Activated T-cell treated with anti-CD3 and anti-CD28 coated beads, Interleukin-2, amount 50 U/mL, for 24 hours (primary cell): ENCODE measurements around the gene ZBTB16.

Source experiments
- DNase-seq: peaks from one replicate; pipeline ENCODE4 v3.0.0-alpha.2; 2020
- H3K27ac Mint-ChIP-seq: 2 replicates; pipeline ENCODE4 v1.8.0; 2020; ENCODE audit warnings: mild to moderate bottlenecking, mixed read lengths
- H3K27me3 Mint-ChIP-seq: 2 replicates; pipeline ENCODE4 v1.8.0; 2020; ENCODE audit warnings: mixed read lengths
- H3K36me3 Mint-ChIP-seq: 2 replicates; pipeline ENCODE4 v1.8.0; 2020; ENCODE audit warnings: low read depth, mixed read lengths
- H3K4me1 Mint-ChIP-seq: 2 replicates; pipeline ENCODE4 v1.8.0; 2020; ENCODE audit warnings: low read depth, mixed read lengths
- H3K4me3 Mint-ChIP-seq: 2 replicates; pipeline ENCODE4 v1.8.0; 2020; ENCODE audit warnings: mild to moderate bottlenecking, moderate library complexity, mixed read lengths
- H3K9me3 Mint-ChIP-seq: 2 replicates; pipeline ENCODE4 v1.8.0; 2020; ENCODE audit warnings: mixed read lengths

ZBTB16 gene

DNA sequence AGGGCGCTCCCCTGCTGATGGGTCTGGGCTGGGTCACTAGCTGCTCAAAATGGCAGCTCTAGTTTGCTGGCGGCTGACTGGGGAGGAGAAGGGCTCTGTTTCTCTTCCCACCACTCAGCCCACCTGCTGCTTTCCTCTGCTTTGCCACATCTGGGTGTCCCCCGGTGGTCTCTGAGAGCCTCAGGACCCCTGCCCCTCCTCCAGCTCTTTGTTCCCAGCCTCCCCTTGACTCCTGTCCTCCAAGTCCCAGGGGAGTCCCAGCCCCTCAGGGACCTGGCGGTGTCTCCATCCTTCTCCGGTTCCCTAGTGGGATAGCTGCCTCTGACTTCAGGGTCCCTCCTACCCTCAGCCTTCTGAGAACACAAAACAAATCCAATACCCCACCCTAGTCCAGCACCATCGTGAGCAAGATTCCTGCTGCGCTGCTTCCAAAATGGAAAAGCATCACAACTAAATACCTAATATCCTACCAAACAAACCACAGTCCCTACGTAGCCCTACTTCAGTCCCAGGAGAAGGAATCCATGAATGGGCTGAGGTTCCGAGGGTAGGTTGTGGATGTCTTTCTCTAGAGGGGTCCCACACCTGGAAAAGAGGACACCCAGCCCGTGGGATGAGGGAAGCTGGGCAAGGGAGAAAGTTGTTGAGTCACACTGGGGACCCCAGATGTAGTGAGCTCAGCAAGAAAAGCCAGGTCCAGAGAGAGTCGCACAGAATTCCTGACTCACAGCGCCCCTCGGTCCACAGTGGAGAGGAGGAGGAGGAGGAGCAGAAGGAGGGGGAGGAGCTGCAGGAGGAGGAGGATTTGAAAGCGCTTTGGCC is 191.7 kb downstream of the ZBTB16 start:
- H3K4me3 Mint-ChIP-seq: no peak overlapping the region
- H3K36me3 Mint-ChIP-seq: peaks cover 2% of the 10 kb centered on the region
- H3K4me1 Mint-ChIP-seq: no peaks in the 10 kb centered on the region

DNA sequence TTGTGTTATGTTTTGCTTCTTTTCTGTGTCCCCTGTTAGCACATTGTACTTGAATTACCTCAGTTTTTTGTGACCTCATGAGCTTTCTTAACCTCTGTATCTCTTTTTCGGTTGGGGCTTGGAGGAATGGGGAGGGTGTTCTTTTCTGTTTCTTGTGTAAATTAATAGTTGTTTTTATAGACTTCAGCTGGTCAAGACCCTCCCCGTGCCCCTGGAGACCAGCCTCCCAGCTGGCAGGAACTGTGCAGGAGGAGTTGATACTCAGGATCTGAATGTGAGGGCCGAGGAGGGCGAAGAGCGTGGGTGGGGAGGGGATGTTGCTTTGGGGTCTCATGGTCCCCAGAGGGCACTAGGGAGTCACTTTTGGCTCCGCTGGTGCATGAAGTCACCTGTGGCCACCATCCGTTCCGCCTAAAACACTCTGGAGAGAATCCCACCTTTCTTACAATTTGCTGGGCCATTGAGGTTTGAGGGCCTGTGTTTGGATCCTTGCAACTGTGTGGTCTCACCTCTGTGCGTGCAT is 192.4 kb downstream of the ZBTB16 start:
- Mint-ChIP-seq H3K36me3 (peaks cover 2% of the 10 kb centered on the region), H3K27ac (no peak overlapping the region), H3K27me3 (no peaks in the 10 kb centered on the region), H3K4me1 (no peaks in the 10 kb centered on the region), H3K4me3 (no peak overlapping the region), H3K9me3 (no peaks in the 10 kb centered on the region)
- no peak for DNase-seq

More for the DNA sequence above, 191.7 kb downstream of the ZBTB16 start:
- DNase-seq: no peak
- Mint-ChIP-seq H3K9me3 (no peaks in the 10 kb centered on the region), H3K27ac (no peak overlapping the region), H3K27me3 (no peaks in the 10 kb centered on the region)

- Mint-ChIP-seq H3K4me1 (no peaks in the 10 kb centered on the region), H3K4me3 (no peak overlapping the region), H3K36me3 (peaks cover 2% of the 10 kb centered on the region), H3K27ac (no peak overlapping the region), H3K9me3 (no peaks in the 10 kb centered on the region), H3K27me3 (no peaks in the 10 kb centered on the region)
- no peak for DNase-seq
These were observed 193.3 kb downstream of the ZBTB16 start for GRCh38 chr11:114252767-114253166.

- H3K36me3 Mint-ChIP-seq: peaks cover 2% of the 10 kb centered on the region
- no peak for DNase-seq
- no peaks in the 10 kb centered on the region for H3K4me1 Mint-ChIP-seq
- H3K27me3 Mint-ChIP-seq: no peaks in the 10 kb centered on the region
- H3K27ac Mint-ChIP-seq: no peak overlapping the region
- no peak overlapping the region for H3K4me3 Mint-ChIP-seq
- no peaks in the 10 kb centered on the region for H3K9me3 Mint-ChIP-seq
These were observed 194.3 kb downstream of the ZBTB16 start for GRCh38 chr11:114253771-114254170.

- H3K27me3 Mint-ChIP-seq: no peaks in the 10 kb centered on the region
- peaks cover 2% of the 10 kb centered on the region for H3K36me3 Mint-ChIP-seq
- DNase-seq: no peak
- H3K9me3 Mint-ChIP-seq: no peaks in the 10 kb centered on the region
- H3K27ac Mint-ChIP-seq: no peak overlapping the region
- H3K4me1 Mint-ChIP-seq: no peaks in the 10 kb centered on the region
- no peak overlapping the region for H3K4me3 Mint-ChIP-seq
These were observed 195.1 kb downstream of the ZBTB16 start for GRCh38 chr11:114254571-114255146.

GRCh38 chr11:114255289-114255688 is 195.8 kb downstream of the ZBTB16 start:
- H3K4me1 Mint-ChIP-seq: no peaks in the 10 kb centered on the region
- no peaks in the 10 kb centered on the region for H3K9me3 Mint-ChIP-seq
- no peak overlapping the region for H3K27ac Mint-ChIP-seq
- DNase-seq: no peak
- peaks cover 1% of the 10 kb centered on the region for H3K36me3 Mint-ChIP-seq
- no peaks in the 10 kb centered on the region for H3K27me3 Mint-ChIP-seq
- H3K4me3 Mint-ChIP-seq: no peak overlapping the region

- DNase-seq: no peak
- Mint-ChIP-seq H3K4me1 (no peaks in the 10 kb centered on the region), H3K27ac (no peak overlapping the region), H3K27me3 (no peaks in the 10 kb centered on the region), H3K4me3 (no peak overlapping the region), H3K36me3 (no peaks in the 10 kb centered on the region), H3K9me3 (no peaks in the 10 kb centered on the region)
These were observed 196.9 kb downstream of the ZBTB16 start for GRCh38 chr11:114256176-114256966.

DNA sequence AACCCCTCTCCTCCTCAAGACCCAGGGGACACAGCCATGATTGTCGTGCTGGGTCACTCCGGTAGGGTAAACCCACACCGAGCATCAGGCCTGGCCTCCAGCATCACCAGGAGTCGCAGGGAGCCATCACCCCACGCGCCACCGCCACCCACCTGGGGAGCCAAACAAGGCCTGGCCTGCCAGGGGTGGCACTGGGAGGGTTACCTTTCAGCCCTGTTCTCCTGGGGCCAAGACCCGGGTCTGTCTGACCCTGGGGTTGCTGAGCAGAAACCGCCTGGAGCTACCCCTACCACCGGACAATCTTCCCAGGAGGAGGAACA is 197.4 kb downstream of the ZBTB16 start:
- no peak for DNase-seq
- Mint-ChIP-seq H3K4me3 (no peak overlapping the region), H3K9me3 (no peaks in the 10 kb centered on the region), H3K36me3 (no peaks in the 10 kb centered on the region), H3K27ac (no peak overlapping the region), H3K27me3 (no peaks in the 10 kb centered on the region), H3K4me1 (no peaks in the 10 kb centered on the region)

DNA sequence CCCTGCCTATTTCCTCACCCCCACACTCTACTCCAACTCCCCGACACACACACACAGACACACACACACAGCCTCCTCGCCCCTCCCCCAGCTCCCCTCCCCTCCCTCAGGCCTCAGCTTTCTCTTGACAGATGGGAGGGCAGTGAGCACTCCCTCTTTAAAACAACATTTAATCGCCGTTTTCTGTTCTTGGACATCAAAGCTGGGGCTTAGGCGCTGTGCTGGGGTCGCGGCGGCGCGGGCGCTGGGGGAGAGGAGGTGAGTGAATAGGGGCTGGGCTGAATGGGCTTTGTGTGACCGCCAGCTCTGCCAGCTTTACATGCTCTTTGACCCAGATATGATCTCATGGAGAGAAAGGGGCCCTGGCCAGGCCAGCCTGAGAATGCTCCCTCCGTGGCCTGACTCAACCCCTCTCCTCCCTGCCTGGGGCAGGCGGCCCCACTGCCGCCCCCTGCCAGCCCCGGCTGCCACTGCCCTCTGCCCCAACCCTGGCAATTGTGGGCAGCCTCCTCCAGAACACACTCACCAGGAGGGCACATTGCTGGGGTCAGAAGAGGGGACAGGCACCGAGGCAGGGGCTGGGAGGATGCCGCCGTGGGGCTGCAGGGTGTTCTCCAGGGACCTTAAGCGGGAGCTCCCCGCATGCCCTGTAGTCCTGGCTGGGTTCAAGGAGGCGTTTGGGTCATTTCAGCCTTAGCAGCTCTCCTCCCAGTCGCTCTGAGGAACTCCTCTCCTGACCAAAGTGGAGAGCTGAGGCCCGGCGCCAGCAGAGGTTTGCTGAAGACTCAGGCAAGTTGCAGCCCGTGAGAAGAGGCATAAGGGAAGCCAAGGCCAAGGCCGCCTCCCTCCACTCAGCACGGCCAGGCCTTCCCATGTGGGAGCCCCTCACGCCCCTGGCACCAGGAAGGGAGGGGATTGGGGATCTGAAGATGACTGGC is 198.4 kb downstream of the ZBTB16 start:
- no peaks in the 10 kb centered on the region for H3K4me1 Mint-ChIP-seq
- H3K27ac Mint-ChIP-seq: no peak overlapping the region
- no peaks in the 10 kb centered on the region for H3K9me3 Mint-ChIP-seq
- DNase-seq: no peak
- no peaks in the 10 kb centered on the region for H3K27me3 Mint-ChIP-seq
- H3K36me3 Mint-ChIP-seq: no peaks in the 10 kb centered on the region
- no peak overlapping the region for H3K4me3 Mint-ChIP-seq

DNA sequence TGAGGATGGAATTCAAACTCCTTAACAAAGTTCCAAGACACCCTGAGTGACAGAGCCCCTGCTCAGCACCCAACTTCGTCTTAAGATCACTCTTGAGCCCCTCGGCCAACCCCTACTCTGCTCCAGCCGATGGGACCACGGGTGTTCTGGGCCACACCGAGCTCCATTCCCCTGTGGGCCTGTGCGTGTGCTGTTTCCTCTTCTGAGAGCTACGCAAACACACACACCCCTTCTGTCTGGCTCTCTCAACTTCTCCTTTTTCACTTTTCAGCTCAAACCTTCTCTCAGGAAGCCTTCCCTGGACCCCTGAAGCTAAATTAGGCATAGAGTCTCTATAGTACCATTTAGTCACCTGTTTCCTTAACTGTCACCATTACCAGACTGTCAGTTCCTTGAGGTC is 199.2 kb downstream of the ZBTB16 start:
- no peaks in the 10 kb centered on the region for H3K36me3 Mint-ChIP-seq
- H3K27me3 Mint-ChIP-seq: no peaks in the 10 kb centered on the region
- no peaks in the 10 kb centered on the region for H3K9me3 Mint-ChIP-seq
- H3K4me3 Mint-ChIP-seq: no peak overlapping the region
- peak overlapping the region; percentile 10 for H3K27ac Mint-ChIP-seq
- no peak for DNase-seq
- H3K4me1 Mint-ChIP-seq: no peaks in the 10 kb centered on the region

- no peaks in the 10 kb centered on the region for H3K9me3 Mint-ChIP-seq
- H3K27ac Mint-ChIP-seq: no peak overlapping the region
- H3K4me1 Mint-ChIP-seq: no peaks in the 10 kb centered on the region
- H3K4me3 Mint-ChIP-seq: no peak overlapping the region
- DNase-seq: no peak
- H3K36me3 Mint-ChIP-seq: no peaks in the 10 kb centered on the region
- H3K27me3 Mint-ChIP-seq: no peaks in the 10 kb centered on the region
These were observed 199.6 kb downstream of the ZBTB16 start for GRCh38 chr11:114259124-114259526.

- no peak overlapping the region for H3K27ac Mint-ChIP-seq
- H3K4me1 Mint-ChIP-seq: no peaks in the 10 kb centered on the region
- H3K27me3 Mint-ChIP-seq: no peaks in the 10 kb centered on the region
- no peaks in the 10 kb centered on the region for H3K9me3 Mint-ChIP-seq
- no peaks in the 10 kb centered on the region for H3K36me3 Mint-ChIP-seq
- no peak overlapping the region for H3K4me3 Mint-ChIP-seq
- no peak for DNase-seq
These were observed 200.1 kb downstream of the ZBTB16 start for GRCh38 chr11:114259551-114259983.

DNA sequence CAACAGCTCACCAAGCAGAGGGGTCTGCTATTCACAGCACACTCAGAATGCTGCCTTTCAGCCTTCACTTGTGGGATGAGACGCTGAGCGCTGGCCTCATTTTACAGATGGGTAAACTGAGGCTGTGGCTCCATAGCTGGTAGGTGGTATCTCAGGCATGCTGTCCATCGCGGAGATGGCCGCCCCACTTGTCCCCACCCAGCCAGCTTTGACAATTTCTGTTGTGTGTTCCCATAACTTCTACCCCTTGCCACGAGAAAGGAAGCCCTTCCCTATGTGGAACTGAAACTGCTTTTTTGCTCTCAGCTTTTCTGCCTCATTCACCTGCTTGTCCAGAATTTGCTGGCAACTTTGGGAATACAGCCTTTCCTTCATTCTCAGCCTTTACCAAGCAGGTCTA is 200.6 kb downstream of the ZBTB16 start:
- H3K4me1 Mint-ChIP-seq: no peaks in the 10 kb centered on the region
- no peaks in the 10 kb centered on the region for H3K36me3 Mint-ChIP-seq
- no peak overlapping the region for H3K4me3 Mint-ChIP-seq
- no peaks in the 10 kb centered on the region for H3K27me3 Mint-ChIP-seq
- no peak for DNase-seq
- H3K27ac Mint-ChIP-seq: no peak overlapping the region
- H3K9me3 Mint-ChIP-seq: no peaks in the 10 kb centered on the region

GRCh38 chr11:114260483-114260882 is 201.0 kb downstream of the ZBTB16 start:
- Mint-ChIP-seq H3K4me1 (no peaks in the 10 kb centered on the region), H3K27me3 (no peaks in the 10 kb centered on the region), H3K36me3 (no peaks in the 10 kb centered on the region), H3K4me3 (no peak overlapping the region), H3K9me3 (no peaks in the 10 kb centered on the region), H3K27ac (no peak overlapping the region)
- no peak for DNase-seq
